Renal pelvis (tissue), 4 donors: ENCODE results near the gene PDCD1. TPM values are rescaled to one million over a fixed set of nuclear protein-coding genes. Genes with fewer than 3 reads are reported as not detected.
"Not testable (repeated sequence)": the region's sequence is repeated elsewhere in the genome, so short reads cannot be mapped to it uniquely, and the experiment has no call there.

Experiments
- DNase-seq: peaks from one replicate; pipeline ENCODE4 v3.0.0-alpha.2; 2013
- polyA plus RNA-seq, 3 donors: library from polyadenylated mRNA; unstranded; fragments of 120-200 nt; gene quantifications; one replicate each; pipeline ENCODE4 v1.2.1, GENCODE V29; 2013; ENCODE audit not compliant: insufficient read length in 3 of 3

Gene PDCD1
- polyA plus RNA-seq, 3 donors: 0.11 to 0.59 (median 0.21) TPM

- no peak for DNase-seq
Observed at GRCh38 chr2:241835611-241836010, 23.1 kb downstream of the PDCD1 start.

- no peak for DNase-seq
Observed at GRCh38 chr2:241834527-241835210, 24.0 kb downstream of the PDCD1 start.

GRCh38 chr2:241833756-241834526, 24.8 kb downstream of the PDCD1 start:
- DNase-seq: not testable (repeated sequence)

GRCh38 chr2:241833101-241833663, 25.5 kb downstream of the PDCD1 start:
- DNase-seq: peak; percentile 42

DNA sequence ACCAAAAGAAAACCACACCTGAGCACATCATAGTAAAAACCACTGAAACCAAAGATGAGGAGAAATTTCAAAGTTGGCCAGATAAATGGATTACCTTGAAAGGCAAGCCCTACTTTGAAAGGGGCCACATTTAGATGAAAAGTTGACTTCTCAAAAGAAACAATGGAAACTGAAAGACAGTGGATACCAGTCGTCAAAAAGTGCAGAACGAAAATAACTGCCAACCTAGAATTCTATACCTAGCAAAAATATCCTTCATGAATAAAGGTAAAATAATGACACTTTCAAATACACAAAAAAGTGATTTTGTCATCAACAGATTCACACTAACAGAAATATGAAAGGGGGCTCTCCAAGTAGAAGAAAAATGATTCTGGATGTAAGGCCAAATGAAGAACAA, 31.3 kb downstream of the PDCD1 start:
- DNase-seq: no peak

DNA sequence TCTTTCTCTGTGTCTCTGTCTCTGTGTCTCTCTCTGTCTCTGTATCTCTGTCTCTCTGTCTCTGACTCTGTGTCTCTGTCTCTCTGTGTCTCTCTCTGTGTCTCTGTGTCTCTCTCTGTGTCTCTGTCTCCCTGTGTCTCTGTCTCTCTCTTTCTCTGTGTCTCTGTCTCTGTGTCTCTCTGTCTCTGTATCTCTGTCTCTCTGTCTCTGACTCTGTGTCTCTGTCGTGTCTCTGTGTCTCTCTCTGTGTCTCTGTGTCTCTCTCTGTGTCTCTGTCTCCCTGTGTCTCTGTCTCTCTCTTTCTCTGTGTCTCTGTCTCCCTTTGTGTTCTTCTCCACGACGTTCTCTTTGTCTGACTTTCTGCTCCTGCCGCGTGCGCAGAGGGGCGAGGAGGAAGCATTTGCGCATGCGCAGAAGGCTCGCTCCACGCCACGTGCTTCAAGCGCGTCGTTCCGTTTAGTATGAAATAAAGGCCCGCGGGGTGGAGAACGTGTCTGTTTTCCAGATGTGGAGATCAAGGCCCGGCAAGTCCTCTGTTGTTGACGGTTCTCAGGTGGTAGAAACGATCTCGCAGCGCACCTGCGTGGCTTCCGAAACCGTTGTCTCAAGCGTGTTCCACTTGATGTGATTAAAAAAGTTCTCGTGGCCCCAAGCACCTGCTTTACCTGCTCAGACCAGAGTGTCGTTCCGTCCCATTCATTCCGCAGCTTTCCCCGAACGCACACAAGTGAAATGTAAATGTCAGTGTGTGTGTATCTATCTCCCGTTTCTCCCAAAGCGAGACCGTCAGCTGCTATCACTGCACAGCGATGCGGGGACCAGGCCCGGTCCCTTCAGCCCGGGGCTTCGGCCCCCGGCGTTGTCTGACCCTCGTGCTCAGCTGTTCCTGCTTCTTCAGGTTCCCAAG, 34.9 kb downstream of the PDCD1 start:
- not testable (repeated sequence) for DNase-seq

DNA sequence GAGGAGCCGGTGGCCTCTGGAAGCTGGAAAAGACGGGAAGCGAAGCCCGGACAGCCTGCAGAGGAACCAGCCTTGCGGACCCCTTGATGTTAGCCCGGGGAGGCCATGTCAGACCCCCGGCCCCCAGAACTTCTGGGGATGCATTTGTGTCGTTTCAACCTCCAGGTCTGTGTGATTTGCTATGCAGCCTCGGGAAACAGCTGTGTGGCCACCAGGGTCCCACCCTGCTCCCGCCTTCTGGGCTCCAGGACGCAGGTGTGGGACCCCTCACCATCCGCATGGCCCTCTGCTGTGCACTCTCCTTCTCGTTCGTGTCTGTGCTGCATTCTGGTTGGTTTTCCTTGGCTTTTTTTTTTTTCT, 36.5 kb downstream of the PDCD1 start:
- DNase-seq: no peak

DNA sequence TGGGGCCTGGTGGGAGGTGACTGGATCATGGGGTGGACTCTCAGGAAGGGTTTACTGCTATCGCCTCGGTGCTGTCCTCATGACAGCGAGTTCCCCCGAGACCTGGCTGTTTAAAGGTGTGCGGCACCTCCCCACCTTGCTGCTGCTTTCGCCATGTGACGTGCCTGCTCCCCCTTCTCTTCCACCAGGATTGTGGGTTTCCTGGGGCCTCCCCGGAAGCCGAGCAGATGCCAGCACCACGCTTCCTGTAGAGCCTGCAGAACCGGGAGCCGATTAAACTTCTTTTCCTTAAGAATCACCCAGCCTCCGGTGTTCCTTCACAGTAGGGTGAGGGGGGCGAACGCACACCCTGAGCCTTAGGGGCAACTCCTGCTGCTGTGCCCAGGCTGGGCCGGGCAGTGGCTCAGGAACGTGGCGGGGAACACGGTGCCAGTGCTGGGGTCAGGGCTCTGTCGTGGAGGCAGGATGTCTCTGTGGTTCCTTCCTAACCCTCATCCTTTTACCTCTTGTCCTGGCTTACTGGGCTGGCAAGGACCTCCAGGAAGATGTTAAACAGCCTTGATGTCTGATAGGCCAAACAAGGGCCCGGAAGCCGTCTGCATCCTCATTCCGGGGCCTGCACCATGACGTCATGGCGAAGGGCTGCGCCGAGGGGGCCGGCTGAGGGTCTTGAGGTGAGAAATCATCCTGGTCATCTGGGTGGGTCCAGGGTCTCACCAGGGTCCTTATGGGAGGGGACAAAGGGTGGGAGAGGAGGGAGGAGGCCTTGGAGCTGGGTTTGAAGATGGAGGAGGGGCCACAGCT, 37.0 kb downstream of the PDCD1 start:
- no peak for DNase-seq

- no peak for DNase-seq
Observed at GRCh38 chr2:241820625-241821384, 37.9 kb downstream of the PDCD1 start.

- DNase-seq: not testable (repeated sequence)
Observed at GRCh38 chr2:241819947-241820624, 38.6 kb downstream of the PDCD1 start.

- DNase-seq: no peak
Observed at GRCh38 chr2:241818943-241819270, 39.8 kb downstream of the PDCD1 start.

- no peak for DNase-seq
Observed at GRCh38 chr2:241818229-241818942, 40.3 kb downstream of the PDCD1 start.

GRCh38 chr2:241817821-241818215, 40.9 kb downstream of the PDCD1 start:
- not testable (repeated sequence) for DNase-seq

- no peak for DNase-seq
Observed at GRCh38 chr2:241817126-241817820, 41.4 kb downstream of the PDCD1 start.

DNA sequence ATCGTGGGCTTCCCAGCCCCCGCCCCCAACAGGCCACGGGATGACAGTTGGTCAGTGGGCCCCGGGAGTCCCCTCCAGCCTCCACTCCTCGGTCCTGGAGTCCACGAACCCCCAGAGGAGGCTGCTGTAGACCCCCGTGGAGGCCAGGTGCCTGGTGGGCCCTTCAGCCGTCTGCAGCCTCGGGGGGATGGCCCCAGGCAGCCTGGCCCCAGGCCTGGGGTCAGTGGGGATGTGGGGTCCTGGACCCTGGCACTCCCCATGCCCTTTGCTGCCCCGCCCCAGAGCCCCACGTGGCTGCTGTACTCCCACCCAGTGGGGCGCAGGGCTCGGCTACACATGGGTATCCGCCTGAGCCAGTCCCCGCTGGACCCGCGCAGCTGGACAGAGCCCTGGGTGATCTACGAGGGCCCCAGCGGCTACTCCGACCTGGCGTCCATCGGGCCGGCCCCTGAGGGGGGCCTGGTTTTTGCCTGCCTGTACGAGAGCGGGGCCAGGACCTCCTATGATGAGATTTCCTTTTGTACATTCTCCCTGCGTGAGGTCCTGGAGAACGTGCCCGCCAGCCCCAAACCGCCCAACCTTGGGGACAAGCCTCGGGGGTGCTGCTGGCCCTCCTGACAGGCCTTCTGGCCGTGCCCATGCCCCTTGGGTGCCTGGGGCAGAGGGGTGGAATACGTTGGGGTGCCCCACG, 42.1 kb downstream of the PDCD1 start:
- DNase-seq: no peak

DNA sequence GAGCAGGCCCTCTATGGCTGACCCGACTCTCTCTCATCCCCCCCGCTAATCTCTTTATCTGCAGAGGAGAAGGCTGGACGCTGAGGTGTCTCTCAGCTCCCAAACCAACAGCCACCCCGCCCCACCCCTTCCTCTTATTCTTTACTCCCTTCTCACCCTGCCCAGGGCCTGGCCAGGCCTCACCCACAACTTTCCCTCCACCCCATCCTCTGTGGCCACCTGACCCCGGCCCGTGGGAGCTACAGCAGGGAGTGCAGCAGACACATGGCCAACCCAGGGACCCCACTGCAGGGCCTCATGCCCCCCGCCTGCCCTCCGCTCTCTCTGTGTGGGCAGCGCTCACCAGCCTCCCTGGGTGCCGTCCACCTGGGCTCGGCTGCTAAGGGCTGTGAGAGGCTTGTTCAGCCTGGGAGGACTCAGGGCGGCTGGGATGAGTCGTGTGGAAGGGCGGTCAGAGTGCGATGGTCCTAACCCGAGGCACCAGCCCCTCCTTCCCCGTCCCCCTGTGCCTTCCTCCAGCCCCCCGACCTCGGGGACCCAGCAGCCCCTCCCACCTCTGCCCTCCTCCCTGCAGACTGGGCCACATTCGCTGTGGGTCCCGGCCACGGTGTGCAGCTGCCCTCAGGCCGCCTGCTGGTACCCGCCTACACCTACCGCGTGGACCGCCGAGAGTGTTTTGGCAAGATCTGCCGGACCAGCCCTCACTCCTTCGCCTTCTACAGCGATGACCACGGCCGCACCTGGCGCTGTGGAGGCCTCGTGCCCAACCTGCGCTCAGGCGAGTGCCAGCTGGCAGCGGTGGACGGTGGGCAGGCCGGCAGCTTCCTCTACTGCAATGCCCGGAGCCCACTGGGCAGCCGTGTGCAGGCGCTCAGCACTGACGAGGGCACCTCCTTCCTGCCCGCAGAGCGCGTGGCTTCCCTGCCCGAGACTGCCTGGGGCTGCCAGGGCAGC, 42.9 kb downstream of the PDCD1 start:
- DNase-seq: no peak
